PC-3 (cell line): ENCODE results near the gene RB1. TPM values are rescaled to one million over a fixed set of nuclear protein-coding genes. Genes with fewer than 3 reads are reported as not detected.
"Not testable (repeated sequence)": the region's sequence is repeated elsewhere in the genome, so short reads cannot be mapped to it uniquely, and the experiment has no call there.

ENCODE experiments used
- ATAC-seq: fragments of 200-7000 bp; cut with Tn5 transposase; 2 replicates; pipeline ENCODE4 v1.9.1; 2020; ENCODE audit warnings: mild to moderate bottlenecking, moderate library complexity
- BruUV-seq: library from RNA; stranded (reverse); fragments of 400-500 nt; replicated peaks from 2 replicates; lab custom pipeline; 2021; lab: Mats Ljungman, UMichigan
- CTCF ChIA-PET: fragments of 300-600 bp; sonication (Branson Sonifier 250); formaldehyde crosslinking; loops from one replicate; lab custom pipeline; 2022; ENCODE audit warnings: antibody characterized with exemption; lab: Charles Lee
- POLR2A ChIA-PET: fragments of 300-600 bp; sonication (Branson Sonifier 250); formaldehyde crosslinking; loops from one replicate; lab custom pipeline; 2022; ENCODE audit warnings: antibody characterized with exemption; ENCODE audit not compliant: unreplicated experiment; lab: Charles Lee
- DNase-seq: peaks from one replicate; pipeline ENCODE4 v3.0.0-alpha.2; 2015
- H2AFZ ChIP-seq: fragments of 300-600 bp; sonication (generic); 2 replicates; pipeline ENCODE4 v1.6.0; 2016; ENCODE audit warnings: antibody characterized with exemption, low read length
- H3F3A ChIP-seq: fragments of 300-600 bp; sonication (generic); one replicate; pipeline ENCODE4 v1.6.0; 2017; ENCODE audit warnings: antibody characterized with exemption, low read length, control low read depth, mild to moderate bottlenecking; ENCODE audit not compliant: unreplicated experiment
- H3K27ac ChIP-seq: fragments of 300-600 bp; sonication (generic); 2 replicates; pipeline ENCODE4 v1.5.1; 2016; ENCODE audit warnings: mild to moderate bottlenecking, low read length
- H3K27me3 ChIP-seq: fragments of 300-600 bp; sonication (generic); 2 replicates; pipeline ENCODE4 v1.6.1; 2016; ENCODE audit warnings: low read length, mixed read lengths
- H3K36me3 ChIP-seq: fragments of 300-600 bp; sonication (generic); 2 replicates; pipeline ENCODE4 v1.6.1; 2016; ENCODE audit warnings: low read depth, mixed run types, low read length, mixed read lengths
- H3K4me1 ChIP-seq: fragments of 300-600 bp; sonication (generic); 2 replicates; pipeline ENCODE4 v1.5.1; 2016; ENCODE audit warnings: low read length; ENCODE audit not compliant: insufficient read depth
- H3K4me2 ChIP-seq: fragments of 300-600 bp; sonication (generic); 2 replicates; pipeline ENCODE4 v1.6.0; 2016; ENCODE audit warnings: low read length
- H3K4me3 ChIP-seq: fragments of 300-600 bp; sonication (generic); 2 replicates; pipeline ENCODE4 v1.5.1; 2016; ENCODE audit warnings: mild to moderate bottlenecking, low read length, mixed read lengths
- H3K79me2 ChIP-seq: fragments of 300-600 bp; sonication (generic); 2 replicates; pipeline ENCODE4 v1.6.1; 2017; ENCODE audit warnings: low read length, mixed read lengths
- H3K9ac ChIP-seq: fragments of 300-600 bp; sonication (generic); 2 replicates; pipeline ENCODE4 v1.6.0; 2016; ENCODE audit warnings: mild to moderate bottlenecking, low read length
- H3K9me2 ChIP-seq: fragments of 300-600 bp; sonication (generic); replicated peaks from 2 replicates; pipeline ENCODE4 v1.6.1; 2016; ENCODE audit warnings: mixed run types, low read length, mixed read lengths
- H3K9me3 ChIP-seq: fragments of 300-600 bp; sonication (generic); 2 replicates; pipeline ENCODE4 v1.6.1; 2016; ENCODE audit warnings: low read length, mixed read lengths
- H4K20me1 ChIP-seq: fragments of 300-600 bp; sonication (generic); 2 replicates; pipeline ENCODE4 v1.6.1; 2016; ENCODE audit warnings: low read length, mixed read lengths
- CTCF ChIP-seq: fragments of 300-600 bp; sonication (generic); conservative IDR thresholded peaks from 2 replicates; pipeline ENCODE4 v1.5.1; 2017; ENCODE audit warnings: antibody characterized with exemption, low read depth, mild to moderate bottlenecking, low read length
- EZH2 ChIP-seq: fragments of 300-600 bp; sonication (generic); IDR thresholded peaks from one replicate; pipeline ENCODE4 v1.6.1; 2017; ENCODE audit warnings: antibody characterized with exemption, mild to moderate bottlenecking, low read length; ENCODE audit not compliant: unreplicated experiment
- EZH2phosphoT487 ChIP-seq: fragments of 300-600 bp; sonication (generic); IDR thresholded peaks from 2 replicates; pipeline ENCODE4 v1.6.1; 2018; ENCODE audit warnings: mild to moderate bottlenecking, antibody characterized with exemption, low read length, borderline replicate concordance
- intact Hi-C: fragments of 100-400 bp; cut with micrococcal nuclease; formaldehyde crosslinking; loops from 2 replicates; pipeline ENCODE4 v1.9.0; 2023
- total RNA-seq: library from RNA; depleted of rRNA; stranded (reverse); fragments of >200 nt; gene quantifications from 2 replicates; pipeline ENCODE4 v1.2.3, GENCODE V29; 2014

The RB1 gene
- total RNA-seq, 1 experiment from 2014 or later = 14.3 TPM

- DNase-seq (no peak), ATAC-seq (no peak)
- POLR2A ChIA-PET = no interaction called here
- no peaks in the 10 kb centered on the region for H4K20me1 ChIP-seq
- H3K4me1 ChIP-seq = peaks cover 5% of the 10 kb centered on the region
- H3K9me2 ChIP-seq = no peaks in the 10 kb centered on the region
- H3K4me2 ChIP-seq = no peak overlapping the region
- H3K27ac ChIP-seq = no peak overlapping the region
- H3K9me3 ChIP-seq = no peaks in the 10 kb centered on the region
- H3K79me2 ChIP-seq = no peaks in the 10 kb centered on the region
- no TSS peak for BruUV-seq
- H3F3A ChIP-seq = no peaks in the 10 kb centered on the region
- H3K27me3 ChIP-seq = no peaks in the 10 kb centered on the region
- CTCF ChIA-PET = no interaction called here
- no peak overlapping the region for H2AFZ ChIP-seq
- no peak overlapping the region for H3K9ac ChIP-seq
- intact Hi-C loops = no loop called here
- no peak overlapping the region for H3K4me3 ChIP-seq
- no peak for TF ChIP-seq EZH2phosphoT487
- no peak for TF ChIP-seq EZH2
- no peak for TF ChIP-seq CTCF
- no peaks in the 10 kb centered on the region; the same call in 1 of the 2 replicates for H3K36me3 ChIP-seq
These were observed 122.5 kb downstream of the RB1 start for GRCh38 chr13:48426052-48426451.

GRCh38 chr13:48426755-48427298, 123.3 kb downstream of the RB1 start:
- H3K4me2 ChIP-seq, CTCF ChIA-PET, H3F3A ChIP-seq, H3K4me3 ChIP-seq, H3K4me1 ChIP-seq, BruUV-seq, ATAC-seq, H3K79me2 ChIP-seq, H3K9me3 ChIP-seq, H3K27ac ChIP-seq, H3K9me2 ChIP-seq, H2AFZ ChIP-seq, H3K36me3 ChIP-seq, POLR2A ChIA-PET, DNase-seq, H3K27me3 ChIP-seq, H3K9ac ChIP-seq, intact Hi-C loops, H4K20me1 ChIP-seq: not testable (repeated sequence)

- no peaks in the 10 kb centered on the region; the same call in 1 of the 2 replicates for H3K36me3 ChIP-seq
- ChIA-PET POLR2A (no interaction called here), CTCF (no interaction called here)
These were observed 125.5 kb downstream of the RB1 start for GRCh38 chr13:48429036-48429435.

More at GRCh38 chr13:48429036-48429435, 125.5 kb downstream of the RB1 start:
- Histone ChIP-seq H3K4me1 (peaks cover 5% of the 10 kb centered on the region), H2AFZ (no peak overlapping the region), H4K20me1 (no peaks in the 10 kb centered on the region), H3K9me3 (no peaks in the 10 kb centered on the region), H3K4me2 (no peak overlapping the region), H3K27ac (no peak overlapping the region), H3K79me2 (no peaks in the 10 kb centered on the region), H3K27me3 (no peaks in the 10 kb centered on the region), H3F3A (no peaks in the 10 kb centered on the region), H3K9me2 (no peaks in the 10 kb centered on the region), H3K4me3 (no peak overlapping the region), H3K9ac (no peak overlapping the region)
- ATAC-seq = no peak
- intact Hi-C loops = no loop called here
- no peak for DNase-seq
- no TSS peak for BruUV-seq
- no peak for TF ChIP-seq CTCF
- TF ChIP-seq EZH2phosphoT487 = no peak
- no peak for TF ChIP-seq EZH2
